HG02840 (cell line): ENCODE measurements around the gene FAM81B.
"Not testable (repeated sequence)": the region's sequence is repeated elsewhere in the genome, so short reads cannot be mapped to it uniquely, and the experiment has no call there.

Experiments
- ATAC-seq: cut with Tn5 transposase; IDR thresholded peaks from one replicate; pipeline ENCODE4 v1.9.1; 2021; ENCODE audit warnings: mild to moderate bottlenecking, moderate library complexity, moderate number of reproducible peaks; ENCODE audit not compliant: unreplicated experiment, low FRiP score

The FAM81B gene

GRCh38 chr5:95390812-95391492 lies at the start of gene FAM81B:
Gene FAM81B (plus strand): TSS chr5:95391366. CDS start chr5:95391390, 24 bp downstream.
- no peak for ATAC-seq

- not testable (repeated sequence) for ATAC-seq
Observed at GRCh38 chr5:95341444-95341843, 49.7 kb upstream of the FAM81B start.

- no peak for ATAC-seq
Observed at GRCh38 chr5:95347506-95348120, 43.6 kb upstream of the FAM81B start.

GRCh38 chr5:95350631-95351030 lies 40.5 kb upstream of the FAM81B start:
- ATAC-seq, result no peak

GRCh38 chr5:95352691-95353090 lies 38.5 kb upstream of the FAM81B start:
- no peak for ATAC-seq

GRCh38 chr5:95358320-95358719 lies 32.8 kb upstream of the FAM81B start:
- no peak for ATAC-seq

GRCh38 chr5:95358848-95359247 lies 32.3 kb upstream of the FAM81B start:
- ATAC-seq, result no peak

GRCh38 chr5:95360667-95361066 lies 30.5 kb upstream of the FAM81B start:
- not testable (repeated sequence) for ATAC-seq

- no peak for ATAC-seq
Observed at GRCh38 chr5:95365302-95366095, 25.7 kb upstream of the FAM81B start.

- no peak for ATAC-seq
Observed at GRCh38 chr5:95369782-95370181, 21.4 kb upstream of the FAM81B start.

GRCh38 chr5:95374061-95374460 lies 17.1 kb upstream of the FAM81B start:
- no peak for ATAC-seq

GRCh38 chr5:95375591-95375990 lies 15.6 kb upstream of the FAM81B start:
- ATAC-seq, result no peak

GRCh38 chr5:95379133-95379532 lies 12.0 kb upstream of the FAM81B start:
- no peak for ATAC-seq

- no peak for ATAC-seq
Observed at GRCh38 chr5:95380103-95380628, 11.0 kb upstream of the FAM81B start.

- ATAC-seq, result no peak
Observed at GRCh38 chr5:95382801-95383200, 8.4 kb upstream of the FAM81B start.

GRCh38 chr5:95384485-95385213 lies 6.5 kb upstream of the FAM81B start:
- ATAC-seq, result no peak

GRCh38 chr5:95385334-95385733 lies 5.8 kb upstream of the FAM81B start:
- no peak for ATAC-seq

GRCh38 chr5:95391965-95392364 lies 799 bp downstream of the FAM81B start:
- not testable (repeated sequence) for ATAC-seq

- no peak for ATAC-seq
Observed at GRCh38 chr5:95392593-95393182, 1.5 kb downstream of the FAM81B start.

GRCh38 chr5:95393279-95393678 lies 2.1 kb downstream of the FAM81B start:
- ATAC-seq, result no peak
